Effector memory CD4-positive, alpha-beta T cell (primary cell): Measurements from ENCODE around the gene CREB5.

Source experiments
- DNase-seq, 3 donors: peaks; one replicate each; pipeline ENCODE4 v3.0.0-alpha.2; 2020
- H3K27ac ChIP-seq: 2 replicates; pipeline ENCODE4 v1.7.0; 2013; ENCODE audit warnings: mild to moderate bottlenecking, low read length, moderate library complexity; ENCODE audit not compliant: insufficient read depth, poor library complexity, severe bottlenecking
- H3K27me3 ChIP-seq: replicated peaks from 2 replicates; pipeline ENCODE4 v1.7.0; 2013; ENCODE audit warnings: mild to moderate bottlenecking, low read length; ENCODE audit not compliant: insufficient read depth, control insufficient read depth, poor library complexity, severe bottlenecking
- H3K36me3 ChIP-seq: 2 replicates; pipeline ENCODE4 v1.7.0; 2013; ENCODE audit warnings: mild to moderate bottlenecking, low read length, moderate library complexity; ENCODE audit not compliant: control insufficient read depth, insufficient read depth
- H3K4me1 ChIP-seq: 2 replicates; pipeline ENCODE4 v1.7.0; 2013; ENCODE audit warnings: low read length, mild to moderate bottlenecking; ENCODE audit not compliant: control insufficient read depth, insufficient read depth, poor library complexity, severe bottlenecking
- H3K4me3 ChIP-seq: 2 replicates; pipeline ENCODE4 v1.7.0; 2013; ENCODE audit warnings: low read length, low read depth, mild to moderate bottlenecking; ENCODE audit not compliant: insufficient read depth, poor library complexity, severe bottlenecking
- H3K9me3 ChIP-seq: 2 replicates; pipeline ENCODE4 v1.7.0; 2013; ENCODE audit warnings: mild to moderate bottlenecking, low read length, moderate library complexity; ENCODE audit not compliant: control insufficient read depth

The CREB5 gene

DNA sequence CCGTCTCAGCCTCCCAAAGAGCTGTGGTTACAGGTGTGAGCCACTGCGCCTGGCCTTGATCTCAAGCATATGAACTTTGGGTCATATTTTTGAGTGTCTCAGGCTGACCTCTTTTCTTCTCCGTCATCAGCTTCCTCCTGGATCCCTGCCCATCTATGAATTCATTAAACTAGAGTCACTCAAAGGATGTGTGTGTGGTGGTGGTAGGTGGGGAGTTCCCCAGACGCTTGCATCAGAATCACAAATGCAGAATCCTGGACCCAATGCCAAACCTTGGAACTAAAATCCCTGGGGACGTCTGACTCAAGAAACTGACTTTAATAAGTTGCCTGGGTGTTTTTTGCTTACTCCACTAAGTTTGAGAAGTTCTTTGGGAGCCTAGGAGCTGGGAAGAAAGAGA lies 6.7 kb upstream of the CREB5 start:
- no peak for DNase-seq
- Histone ChIP-seq H3K36me3 (no peaks in the 10 kb centered on the region), H3K4me3 (no peak overlapping the region), H3K9me3 (no peaks in the 10 kb centered on the region), H3K27ac (no peak overlapping the region), H3K4me1 (no peaks in the 10 kb centered on the region), H3K27me3 (peaks cover 3% of the 10 kb centered on the region)

DNA sequence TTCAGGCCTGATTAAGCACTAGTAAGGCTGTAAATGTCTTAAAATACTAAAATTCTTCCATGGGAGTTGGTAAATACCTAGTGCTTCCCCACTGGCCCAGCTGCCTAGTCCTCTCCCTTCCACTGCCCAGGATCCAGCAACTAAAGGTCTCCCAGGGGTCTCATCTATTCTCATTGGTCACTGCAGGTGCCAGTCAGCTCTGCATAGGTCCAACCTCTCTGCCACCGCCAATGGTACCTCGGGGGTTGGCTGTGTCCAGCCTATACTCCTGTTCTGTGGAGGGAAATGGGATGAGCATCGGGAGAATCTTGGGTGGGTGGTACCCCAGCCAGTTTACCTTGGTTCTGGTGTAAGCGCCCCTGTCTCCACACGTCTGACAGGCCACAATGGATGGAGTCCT lies 6.1 kb upstream of the CREB5 start:
- Histone ChIP-seq H3K4me1 (no peaks in the 10 kb centered on the region), H3K27me3 (peaks cover 3% of the 10 kb centered on the region), H3K36me3 (no peaks in the 10 kb centered on the region), H3K4me3 (no peak overlapping the region), H3K27ac (no peak overlapping the region), H3K9me3 (no peaks in the 10 kb centered on the region)
- DNase-seq, result no peak

DNA sequence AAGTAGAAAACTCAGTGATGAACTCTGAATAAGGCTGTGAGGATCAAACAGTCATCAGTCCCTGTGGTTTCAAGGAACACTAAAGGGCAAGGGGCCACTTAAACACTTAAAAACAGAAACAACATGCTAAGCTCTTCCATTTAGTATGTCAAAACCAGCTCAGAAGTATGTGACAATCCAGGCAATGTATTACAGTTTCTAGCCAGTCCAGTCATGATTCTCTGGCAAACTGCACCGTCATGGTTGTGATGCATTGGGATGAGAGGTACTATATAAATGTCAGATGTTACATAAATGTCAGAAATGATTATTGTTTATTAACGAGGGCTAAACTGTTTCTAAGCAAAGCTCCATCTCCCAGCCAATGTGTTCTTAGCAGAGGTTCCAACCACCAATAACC lies 4.7 kb upstream of the CREB5 start:
- Histone ChIP-seq H3K4me3 (no peak overlapping the region), H3K27me3 (peaks cover 3% of the 10 kb centered on the region)
- no peak for DNase-seq

DNA sequence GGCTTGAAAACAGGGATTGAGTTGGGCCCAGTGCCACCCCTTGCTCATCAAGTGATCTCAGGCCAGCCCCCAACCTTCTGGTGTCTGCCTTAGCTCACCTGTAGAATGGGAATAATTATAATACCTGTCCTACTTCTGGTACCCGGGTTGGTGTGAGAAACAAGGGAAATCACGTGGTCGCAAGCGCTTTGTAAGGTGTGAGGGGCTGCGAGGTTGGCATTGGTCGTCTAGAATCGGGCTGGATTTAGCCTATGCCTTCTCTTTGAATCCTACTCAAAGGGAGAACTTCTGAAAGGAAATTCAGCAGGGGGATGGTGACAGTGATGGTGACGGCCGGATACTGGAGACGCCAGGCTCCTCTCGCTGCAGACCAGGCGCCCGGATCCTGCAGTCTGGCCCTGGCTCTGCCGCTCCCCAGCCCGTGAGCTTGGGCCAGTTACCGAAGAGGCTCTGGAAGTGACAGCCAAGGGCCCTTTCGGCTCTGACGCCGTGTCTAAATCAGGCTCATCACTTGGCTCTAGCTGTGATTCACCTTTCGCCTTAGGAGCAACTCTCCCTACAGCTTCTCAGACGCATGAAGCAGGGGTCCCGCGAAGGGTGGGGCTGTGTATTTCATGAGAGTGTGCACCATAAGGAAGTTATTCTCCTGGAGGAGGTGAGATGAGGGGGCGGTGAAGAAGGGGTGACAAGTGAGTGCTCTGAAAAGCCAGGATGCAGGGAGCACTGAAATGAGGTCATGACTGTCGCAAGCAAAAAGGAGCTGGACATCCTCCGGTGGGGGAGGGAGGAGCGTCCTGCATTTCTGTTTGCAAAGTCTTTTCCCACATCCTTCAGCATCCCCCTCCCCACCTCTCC lies 4.0 kb upstream of the CREB5 start:
- Histone ChIP-seq H3K9me3 (no peaks in the 10 kb centered on the region), H3K36me3 (no peaks in the 10 kb centered on the region), H3K27ac (no peak overlapping the region), H3K4me3 (no peak overlapping the region), H3K4me1 (no peaks in the 10 kb centered on the region), H3K27me3 (peaks cover 3% of the 10 kb centered on the region)
- DNase-seq, result no peak

More for the DNA sequence above, 4.7 kb upstream of the CREB5 start:
- Histone ChIP-seq H3K36me3 (no peaks in the 10 kb centered on the region), H3K4me1 (no peaks in the 10 kb centered on the region), H3K27ac (no peak overlapping the region), H3K9me3 (no peaks in the 10 kb centered on the region)

DNA sequence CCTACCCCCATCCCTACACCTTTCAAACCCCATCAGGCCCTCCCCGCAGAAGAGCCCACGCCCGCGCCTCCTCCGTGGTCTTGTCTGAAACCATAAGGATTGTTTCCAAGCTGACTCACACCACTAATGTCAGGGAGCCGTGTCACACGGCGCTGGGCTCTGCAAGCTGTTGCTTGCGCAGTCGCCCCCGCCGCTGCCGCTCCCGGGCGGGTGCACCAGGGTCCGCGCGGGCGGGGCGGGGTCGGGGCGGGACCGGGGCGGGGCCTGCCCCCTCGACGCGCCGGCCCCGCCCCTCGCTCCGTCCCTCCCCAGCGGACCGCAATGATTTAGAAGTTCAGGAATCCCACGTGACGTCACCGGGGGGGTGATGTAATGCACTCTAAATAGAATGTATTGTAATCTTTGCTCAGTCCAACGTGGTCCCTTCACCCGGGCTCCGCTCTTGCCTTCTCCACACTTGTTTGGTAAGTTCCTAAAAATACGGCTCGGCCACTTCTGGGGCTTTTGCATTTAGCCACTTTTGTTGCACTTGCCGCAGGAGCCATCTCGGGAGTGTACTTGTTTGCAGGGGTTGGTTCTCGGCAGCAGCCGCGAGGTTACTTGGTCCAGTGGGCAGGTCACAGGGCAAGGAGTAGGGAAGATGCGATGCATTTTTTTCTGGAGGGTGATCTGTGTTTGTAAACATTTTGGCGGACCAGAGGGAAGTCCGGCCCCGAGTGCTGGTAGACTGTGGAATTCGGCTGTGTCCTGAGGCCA lies 3.2 kb upstream of the CREB5 start:
- Histone ChIP-seq H3K36me3 (no peaks in the 10 kb centered on the region), H3K27ac (no peak overlapping the region), H3K4me1 (no peaks in the 10 kb centered on the region), H3K4me3 (peak overlapping the region; percentile 38), H3K9me3 (no peaks in the 10 kb centered on the region), H3K27me3 (peaks cover 6% of the 10 kb centered on the region)
- peak in 1 of 3 donors; percentile 8 for DNase-seq

DNA sequence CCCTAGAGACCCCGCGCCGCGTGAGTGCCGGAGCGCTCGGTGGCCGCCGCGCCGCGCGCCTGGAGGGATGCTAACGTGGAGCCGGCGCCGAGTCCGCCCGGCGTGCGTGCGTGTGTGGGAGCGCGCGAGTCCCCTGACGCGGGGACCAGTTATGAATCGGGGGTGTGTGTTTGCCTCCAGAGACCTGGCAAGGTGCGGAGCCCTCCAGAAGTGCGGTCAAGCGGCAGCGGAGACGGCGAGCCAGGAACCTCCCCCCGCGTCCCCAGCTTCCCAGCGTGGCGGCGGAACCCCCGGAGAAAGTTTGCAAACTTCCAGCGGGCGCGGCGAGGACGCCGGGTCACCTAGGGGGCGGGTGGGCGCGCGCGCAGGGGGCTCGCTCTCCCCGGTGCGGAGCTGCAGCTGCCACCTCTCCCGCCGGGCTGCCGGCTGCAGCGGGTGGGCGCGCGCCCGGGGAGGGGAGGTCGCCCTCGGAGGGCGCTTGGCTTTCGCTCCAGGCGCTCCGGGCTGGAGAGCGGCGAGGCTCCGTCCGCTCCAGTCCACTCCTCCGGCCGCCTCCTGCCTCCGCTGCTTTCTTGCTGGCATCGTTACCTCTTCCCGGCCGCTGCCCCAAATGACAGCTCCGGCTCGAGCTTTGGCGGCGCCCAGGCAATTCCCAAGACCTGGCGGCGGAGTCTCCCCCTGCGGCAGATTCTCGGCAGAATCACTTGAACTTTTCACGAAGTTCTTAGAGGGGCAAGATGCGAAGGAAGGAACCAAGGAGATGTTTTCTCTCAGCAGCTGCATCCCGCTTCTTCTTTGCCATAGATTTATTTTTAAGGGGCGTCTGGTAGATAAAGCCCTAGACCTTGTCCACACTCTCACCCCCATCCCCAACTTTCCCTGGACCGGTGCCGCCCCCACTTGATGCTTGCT lies 2.3 kb upstream of the CREB5 start:
- DNase-seq, result no peak
- Histone ChIP-seq H3K4me1 (no peaks in the 10 kb centered on the region), H3K27me3 (peaks cover 6% of the 10 kb centered on the region), H3K4me3 (peak overlapping the region; percentile 38), H3K27ac (no peak overlapping the region), H3K36me3 (no peaks in the 10 kb centered on the region), H3K9me3 (no peaks in the 10 kb centered on the region)

DNA sequence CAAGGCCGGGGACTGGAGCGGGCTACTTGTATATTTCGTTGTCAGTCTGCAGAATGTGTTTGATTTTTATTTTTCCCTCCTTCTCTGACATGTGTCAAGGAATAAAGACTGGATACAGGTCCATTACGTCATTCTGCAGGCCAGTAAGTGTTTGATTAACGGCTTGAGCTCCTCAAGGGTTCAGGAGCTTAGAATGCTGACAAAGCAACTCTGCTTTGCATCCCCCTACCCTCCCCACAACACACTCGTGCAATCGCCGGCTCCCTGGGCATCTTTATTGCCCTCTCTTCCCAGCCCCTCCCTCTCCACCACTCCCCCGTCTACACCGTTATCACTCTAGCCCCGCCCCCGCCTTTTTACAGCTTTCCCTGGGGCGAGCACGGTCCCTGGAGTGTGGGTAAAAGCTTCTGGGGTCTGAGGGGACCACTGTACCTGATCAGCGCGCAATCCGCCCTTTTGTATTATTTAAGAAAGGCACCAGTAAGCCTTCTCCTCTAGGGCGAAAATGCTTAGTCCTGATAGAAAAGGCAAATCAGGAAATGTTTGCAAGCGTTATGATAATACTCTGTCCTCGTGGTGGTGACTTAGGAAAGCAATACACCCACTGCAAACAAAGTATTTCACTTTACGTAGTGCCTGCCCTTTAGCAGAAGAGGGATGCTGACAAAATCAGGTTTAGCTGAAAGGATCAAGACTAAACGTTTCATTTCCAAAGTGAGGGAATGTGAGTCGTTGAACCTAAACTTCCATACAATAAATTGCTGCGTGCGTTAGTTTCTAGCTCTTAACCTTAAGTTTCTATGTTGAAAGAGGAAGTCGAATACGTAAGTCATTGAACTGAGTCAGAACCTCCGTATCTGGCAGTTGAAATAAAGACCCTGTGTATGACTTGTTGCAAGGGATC lies 1.4 kb upstream of the CREB5 start:
- Histone ChIP-seq H3K27ac (no peak overlapping the region), H3K9me3 (no peaks in the 10 kb centered on the region), H3K27me3 (peaks cover 6% of the 10 kb centered on the region), H3K4me3 (peak overlapping the region; percentile 4), H3K36me3 (no peaks in the 10 kb centered on the region), H3K4me1 (no peaks in the 10 kb centered on the region)
- no peak for DNase-seq

DNA sequence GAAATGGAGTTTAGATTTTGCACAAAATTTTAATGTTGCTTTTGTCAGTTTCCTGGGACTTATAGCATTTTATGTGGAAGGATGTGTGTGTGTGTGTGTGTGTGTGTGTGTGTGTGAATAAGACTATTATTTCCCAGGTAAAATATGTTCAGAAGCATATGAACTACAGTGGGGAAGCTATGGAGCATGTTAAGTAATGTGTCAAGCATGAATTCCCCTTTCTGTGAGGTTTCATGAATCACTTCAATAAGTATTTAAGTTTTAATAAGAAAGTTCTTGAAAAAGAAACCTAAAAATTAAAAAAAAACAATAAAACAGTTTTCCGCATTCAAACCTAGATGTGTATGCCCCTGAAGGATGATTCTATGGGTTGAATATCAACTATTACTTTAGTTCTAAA lies 693 bp downstream of the CREB5 start:
- no peak overlapping the region for H3K27ac ChIP-seq
- H3K4me1 ChIP-seq, result no peaks in the 10 kb centered on the region
- no peak for DNase-seq
- H3K27me3 ChIP-seq, result peaks cover 6% of the 10 kb centered on the region
- H3K36me3 ChIP-seq, result no peaks in the 10 kb centered on the region
- no peaks in the 10 kb centered on the region for H3K9me3 ChIP-seq
- no peak overlapping the region for H3K4me3 ChIP-seq

DNA sequence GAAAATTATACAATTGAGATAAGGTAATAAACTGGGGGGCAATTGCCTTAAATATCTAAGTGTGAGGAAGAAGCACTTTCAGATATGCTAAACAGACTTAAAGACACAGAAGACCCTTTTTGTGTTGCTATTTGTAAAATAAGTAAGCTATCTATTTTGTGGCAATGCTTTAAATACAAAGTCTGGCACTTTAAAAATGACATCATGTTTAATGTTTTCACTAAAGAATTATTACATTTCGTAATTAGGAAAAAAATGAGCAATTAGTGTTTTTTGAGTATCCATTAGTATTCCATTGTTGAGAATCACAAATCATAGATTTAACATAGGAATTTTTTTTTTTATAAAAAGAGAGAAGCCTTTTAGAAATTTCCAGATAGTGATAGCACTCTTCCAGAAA lies 2.1 kb downstream of the CREB5 start:
- Histone ChIP-seq H3K4me3 (no peak overlapping the region), H3K4me1 (no peaks in the 10 kb centered on the region), H3K27ac (no peak overlapping the region), H3K9me3 (no peaks in the 10 kb centered on the region), H3K36me3 (no peaks in the 10 kb centered on the region), H3K27me3 (peaks cover 3% of the 10 kb centered on the region)
- DNase-seq, result no peak
